Activated naive CD8-positive, alpha-beta T cell treated with anti-CD3 and anti-CD28 coated beads, Interleukin-2, amount 50 U/mL, for 16 hours (primary cell): ENCODE results near the gene MAGOH.
"Not testable (repeated sequence)": the region's sequence is repeated elsewhere in the genome, so short reads cannot be mapped to it uniquely, and the experiment has no call there.

ENCODE experiments used
- DNase-seq: peaks from one replicate; pipeline ENCODE4 v3.0.0-alpha.2; 2020; ENCODE audit warnings: low read depth, low spot score

MAGOH gene

DNA sequence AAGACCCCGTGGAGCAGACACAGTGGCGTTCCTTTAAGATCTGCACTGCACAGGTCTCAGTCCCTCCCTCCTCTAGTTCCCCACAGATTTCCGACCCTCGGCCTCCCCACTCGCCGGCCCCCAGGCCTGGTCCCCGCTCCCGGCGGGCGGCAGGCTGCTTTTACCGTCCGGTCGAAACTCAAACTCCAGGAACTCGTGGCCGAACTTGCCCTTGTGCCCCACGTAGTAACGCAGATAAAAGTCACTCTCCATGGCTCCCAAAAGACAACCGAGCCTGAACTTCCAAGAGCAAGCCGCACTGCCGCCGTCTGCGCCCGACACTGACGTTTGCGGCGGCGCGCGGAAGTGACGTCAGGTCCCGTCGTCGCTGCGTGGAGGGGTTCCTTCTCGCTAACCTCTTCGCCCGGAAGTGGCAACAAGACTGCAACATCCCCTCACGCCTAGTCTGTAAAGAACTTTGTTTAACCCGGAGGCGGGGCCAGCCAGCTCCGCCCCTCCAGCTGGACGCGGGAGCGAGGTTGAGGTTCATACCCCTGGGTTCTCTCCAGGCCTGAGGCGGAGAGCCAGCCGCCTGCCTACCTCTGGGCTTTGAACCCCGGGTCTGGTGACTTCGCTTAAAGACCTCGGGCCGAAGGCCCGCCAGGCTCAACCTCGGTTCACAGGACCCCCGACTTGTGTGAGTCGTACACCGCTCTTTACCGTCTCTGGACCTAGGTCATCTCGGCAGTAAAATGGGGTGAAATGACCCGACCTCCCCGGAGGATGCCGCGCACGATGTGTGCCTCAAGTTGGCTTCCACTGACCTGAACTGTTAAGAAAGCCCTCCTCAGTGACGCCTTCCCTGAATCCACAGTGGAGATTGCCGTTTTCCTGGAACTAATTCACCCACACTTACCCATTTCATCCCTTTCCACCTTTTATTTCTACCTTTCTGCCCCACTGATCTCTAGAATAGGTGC lies at the start of gene MAGOH:
Gene MAGOH (minus strand): TSS at position 322 of the 959 bp plus-strand sequence. CDS start 70 bp downstream, at position 252.
- DNase-seq, result peak; percentile 89

DNA sequence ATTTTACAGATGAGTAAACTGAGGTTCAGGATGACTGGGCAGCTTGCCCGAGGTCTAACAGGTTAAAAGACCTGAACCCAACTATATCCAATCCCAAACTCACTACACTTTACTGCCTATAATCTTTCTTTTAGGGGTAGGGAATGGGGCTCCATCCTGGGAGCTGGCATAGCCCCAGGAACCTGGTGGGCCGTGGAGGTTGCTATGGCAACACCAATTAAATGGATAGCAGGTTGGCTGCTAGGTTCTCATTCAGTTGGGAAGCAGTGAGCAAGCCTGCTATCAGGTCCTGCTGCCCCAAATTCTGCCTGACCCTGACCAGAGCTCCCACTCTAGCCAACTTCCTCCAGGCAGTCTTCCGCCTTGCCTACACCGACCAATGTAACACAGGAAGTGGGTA lies 48.6 kb upstream of the MAGOH start:
- DNase-seq, result no peak

DNA sequence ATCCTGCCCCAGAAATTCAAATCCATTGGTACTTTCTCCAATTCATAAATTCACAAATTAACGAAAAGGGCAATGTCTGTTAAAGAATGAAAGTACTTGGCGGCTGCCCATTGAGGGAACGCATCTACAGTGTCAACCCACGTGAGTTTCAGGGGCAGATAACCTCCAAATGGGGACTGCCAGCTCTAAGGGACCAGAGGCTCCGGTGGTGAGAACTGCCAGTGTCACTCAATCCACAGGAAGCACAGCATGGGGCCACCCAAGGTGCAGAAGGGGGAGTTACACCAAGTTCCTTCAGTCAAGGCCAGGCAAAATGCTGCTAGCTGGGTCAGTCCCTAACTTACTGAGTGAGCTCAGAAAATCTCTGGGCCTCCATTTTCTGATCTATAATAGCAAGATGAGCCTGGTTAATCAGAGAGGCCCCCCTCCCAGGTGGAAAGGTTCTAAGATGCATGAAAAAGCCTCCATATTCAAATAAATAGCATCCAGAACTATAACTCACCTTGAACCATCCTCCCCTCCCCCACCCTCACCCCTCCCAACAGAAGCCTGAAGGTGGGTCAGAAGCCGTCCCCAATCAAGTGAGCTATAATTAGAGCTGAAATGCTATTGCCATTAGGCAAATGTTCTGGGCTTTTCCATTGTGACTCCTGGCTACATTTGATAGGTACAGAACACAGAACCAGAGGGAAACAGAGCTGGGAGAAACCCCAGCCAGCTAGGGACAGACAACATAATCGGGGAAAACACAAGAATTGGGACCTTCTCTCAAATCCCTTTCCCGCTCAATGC lies 47.8 kb upstream of the MAGOH start:
- no peak for DNase-seq

DNA sequence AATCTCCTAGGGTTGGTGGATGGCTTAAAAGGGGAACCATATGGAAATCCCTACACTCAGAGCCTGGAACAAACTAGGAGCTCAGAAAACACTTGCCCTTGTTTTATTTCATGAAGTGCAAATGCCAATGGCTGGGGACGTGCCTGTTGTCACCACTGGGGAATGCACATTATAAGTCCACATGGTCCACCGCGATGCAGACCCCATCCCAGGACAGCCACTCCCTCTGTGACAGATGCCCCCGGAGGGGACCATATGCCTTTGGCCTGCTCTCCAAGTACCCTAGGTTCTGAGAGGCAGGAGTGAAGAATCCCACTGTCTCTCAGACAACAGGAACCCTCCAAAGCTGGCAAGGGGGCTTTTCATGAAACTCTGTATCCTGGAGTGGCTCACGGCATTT lies 47.2 kb upstream of the MAGOH start:
- DNase-seq, result no peak

DNA sequence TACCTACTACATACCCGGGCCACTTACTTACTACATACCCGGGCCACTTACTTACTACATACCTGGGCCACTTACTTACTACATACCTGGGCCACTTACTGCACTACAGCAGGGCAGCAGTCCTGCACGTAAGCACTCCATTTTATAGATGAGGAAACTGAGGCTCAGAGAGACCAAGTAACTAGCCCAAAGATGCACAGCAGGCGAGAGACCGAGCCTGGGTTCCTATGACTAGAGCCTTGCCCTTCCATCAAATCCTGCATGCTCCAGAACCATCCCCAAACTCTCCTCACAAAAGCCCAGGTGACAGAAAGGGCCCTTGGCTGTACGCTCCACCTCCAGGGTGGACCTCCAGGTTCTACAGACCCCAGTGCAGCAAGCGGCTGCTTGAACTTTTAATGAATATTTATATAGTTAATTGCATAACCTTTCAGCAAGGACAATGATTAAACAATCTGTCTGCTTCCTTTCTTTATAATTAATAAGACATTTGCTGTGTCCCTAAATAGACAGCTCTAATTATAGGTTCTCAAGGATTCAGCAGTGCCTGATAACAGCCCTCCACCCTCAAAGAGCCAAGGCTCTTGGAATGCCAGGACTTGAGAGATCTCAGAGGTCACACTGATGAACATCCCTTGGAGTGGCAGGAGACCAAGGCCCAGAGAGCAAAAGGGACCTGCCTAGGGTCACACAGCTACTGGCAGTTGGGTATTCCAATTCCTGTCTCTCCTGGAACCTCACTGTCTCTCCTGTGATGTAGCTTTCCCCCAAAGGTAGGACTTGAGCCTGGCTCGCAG lies 46.1 kb upstream of the MAGOH start:
- no peak for DNase-seq

DNA sequence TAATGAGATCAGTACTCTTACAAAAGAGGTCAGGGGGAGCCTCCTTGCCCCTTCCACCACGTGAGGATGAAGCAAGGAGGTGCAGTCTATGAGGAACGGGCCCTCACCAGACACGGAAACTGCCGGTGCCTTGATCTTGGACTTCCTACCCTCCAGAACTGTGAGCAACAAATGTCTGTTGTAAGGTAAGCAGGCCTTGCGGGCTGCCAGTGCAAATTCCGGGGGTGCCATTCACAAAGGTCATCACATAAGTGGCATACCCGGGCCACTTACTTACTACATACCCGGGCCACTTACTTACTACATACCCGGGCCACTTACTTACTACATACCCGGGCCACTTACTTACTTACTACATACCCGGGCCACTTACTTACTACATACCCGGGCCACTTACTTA lies 44.8 kb upstream of the MAGOH start:
- not testable (repeated sequence) for DNase-seq

DNA sequence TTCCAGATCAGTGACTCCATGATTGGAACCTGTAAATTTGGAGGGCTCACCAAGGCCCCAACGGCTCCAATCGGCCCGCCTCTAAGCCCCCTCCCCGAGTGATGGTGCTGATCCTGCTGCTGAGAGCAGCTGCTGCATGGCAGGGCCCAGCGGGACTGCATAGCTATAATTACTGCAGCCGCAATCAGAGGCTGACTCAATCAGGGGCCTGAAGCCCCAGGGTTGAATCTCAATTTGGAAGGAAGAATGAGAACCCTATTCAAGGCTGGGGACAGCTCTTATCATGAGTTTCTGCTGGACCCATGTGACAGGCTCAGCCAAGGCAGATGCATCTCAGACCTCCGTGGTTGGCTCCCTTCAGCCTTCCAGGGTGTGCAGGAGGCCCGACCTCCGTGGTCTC lies 42.8 kb upstream of the MAGOH start:
- DNase-seq, result no peak

DNA sequence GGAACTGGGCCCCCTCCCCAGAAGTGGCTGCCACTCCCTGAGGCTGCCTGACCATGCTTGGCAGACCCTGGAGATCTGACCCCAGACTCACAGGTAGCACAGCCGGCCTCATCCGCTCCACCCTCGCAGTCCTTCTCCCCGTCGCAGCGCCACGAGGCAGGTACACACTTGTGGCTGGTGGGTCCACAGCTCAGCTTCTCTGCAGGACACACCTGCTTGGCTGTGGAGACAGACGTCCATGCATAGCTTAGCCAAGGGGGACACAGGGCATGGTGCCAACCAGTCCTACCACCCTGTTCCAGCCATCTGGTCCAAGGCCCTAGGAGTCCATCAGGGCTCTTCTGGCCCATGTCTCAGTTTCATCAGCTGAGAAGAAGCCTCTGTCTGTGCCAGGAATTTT lies 42.2 kb upstream of the MAGOH start:
- DNase-seq, result no peak

DNA sequence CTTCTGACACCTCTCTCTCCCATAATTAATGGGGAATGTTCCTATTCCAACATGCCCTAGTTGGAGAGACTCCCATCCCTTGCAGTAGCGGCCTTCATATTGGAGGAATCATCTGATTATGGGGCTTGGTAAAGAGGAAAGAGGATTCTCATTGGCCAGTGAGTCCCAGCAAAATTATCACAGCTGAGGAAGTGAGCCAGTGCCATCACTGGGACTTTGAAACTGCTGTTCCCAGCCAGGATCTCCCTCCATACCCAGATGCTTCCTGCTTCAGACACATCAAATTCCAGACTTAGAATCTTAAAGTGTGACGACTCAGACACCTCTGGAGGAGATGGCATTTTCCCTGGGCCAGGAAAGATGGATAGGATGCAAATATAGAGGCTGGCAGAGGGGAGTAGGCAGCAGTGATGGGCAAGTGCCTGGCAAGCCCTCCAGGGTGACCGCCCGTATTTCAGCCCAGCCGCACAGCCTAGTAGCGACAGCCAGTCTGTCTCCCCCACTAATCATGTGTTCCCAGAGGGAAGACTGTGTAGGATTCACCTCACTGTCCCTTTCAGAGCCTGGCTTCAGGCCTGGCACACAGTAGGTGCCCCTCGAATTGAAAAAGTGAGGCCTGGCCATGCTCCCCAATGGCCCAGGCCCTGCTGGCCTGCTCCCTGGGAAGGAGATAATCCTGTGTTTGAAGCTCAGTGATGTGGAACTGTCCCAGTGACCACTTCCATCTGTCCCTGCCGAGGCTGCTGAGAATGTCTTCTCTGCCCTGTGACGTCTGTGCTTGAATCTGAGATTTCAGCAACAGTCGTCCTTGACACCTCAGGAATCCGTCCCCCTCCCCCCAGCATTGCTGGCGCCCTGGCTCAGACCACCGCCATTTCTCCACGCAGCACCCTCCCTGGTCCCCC lies 41.2 kb upstream of the MAGOH start:
- DNase-seq, result no peak

DNA sequence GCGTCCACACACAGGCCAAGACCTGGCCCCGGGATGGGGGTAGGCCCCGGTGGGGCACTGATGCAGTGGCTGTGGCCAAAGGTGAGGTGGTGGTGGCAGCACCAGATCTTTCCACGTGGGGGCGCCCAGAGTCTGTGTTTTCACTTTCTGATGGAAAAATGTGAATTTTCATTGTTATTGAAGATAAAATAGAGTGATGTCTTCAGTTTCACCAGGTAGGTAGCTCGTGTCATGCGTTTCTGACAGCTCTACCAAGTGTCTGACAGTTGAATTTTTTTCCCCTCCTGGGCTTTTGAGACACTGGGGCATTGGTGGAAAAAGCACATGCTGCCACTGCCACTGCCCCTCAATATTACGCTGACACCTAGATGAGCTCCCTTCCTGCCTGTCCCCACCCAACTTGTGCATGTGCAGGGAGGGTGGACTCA lies 40.0 kb upstream of the MAGOH start:
- peak; percentile 50 for DNase-seq

DNA sequence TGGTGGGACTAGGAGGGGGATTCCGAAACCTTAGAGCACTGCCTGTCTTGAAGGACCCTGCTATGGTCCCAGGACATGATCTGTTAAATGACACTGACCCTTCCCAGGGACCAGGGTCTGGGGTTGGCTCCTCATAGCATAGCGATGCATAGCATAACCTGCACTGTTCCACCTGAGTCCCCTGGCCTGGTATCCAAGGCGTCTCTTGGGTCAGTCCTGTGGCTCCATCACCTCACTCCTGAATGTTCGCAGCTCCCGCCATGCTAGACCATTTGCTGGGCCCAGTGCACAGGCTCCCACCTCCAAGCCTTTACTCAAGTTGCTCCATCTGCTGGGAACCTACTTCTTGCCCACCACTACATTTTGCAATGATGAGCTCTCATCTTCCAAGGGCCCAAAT lies 39.0 kb upstream of the MAGOH start:
- no peak for DNase-seq

DNA sequence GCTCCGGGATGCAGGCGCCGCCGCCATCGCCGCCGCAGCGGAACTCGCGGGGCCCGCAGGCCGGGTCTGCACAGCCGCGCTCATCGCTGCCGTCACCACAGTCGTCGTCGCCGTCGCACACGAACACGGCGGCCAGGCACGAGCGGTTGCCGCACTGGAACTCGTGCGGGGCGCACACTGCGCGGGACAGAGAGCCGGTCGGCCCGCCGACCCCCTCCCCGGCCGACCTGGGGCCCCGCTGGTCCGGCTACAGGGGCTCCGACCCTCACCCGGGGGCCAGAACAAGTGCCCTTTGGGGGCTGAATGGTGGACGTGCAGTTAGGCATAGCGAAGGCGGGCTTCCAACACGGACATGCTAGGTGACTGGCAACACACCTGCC lies 38.6 kb upstream of the MAGOH start:
- DNase-seq, result no peak

DNA sequence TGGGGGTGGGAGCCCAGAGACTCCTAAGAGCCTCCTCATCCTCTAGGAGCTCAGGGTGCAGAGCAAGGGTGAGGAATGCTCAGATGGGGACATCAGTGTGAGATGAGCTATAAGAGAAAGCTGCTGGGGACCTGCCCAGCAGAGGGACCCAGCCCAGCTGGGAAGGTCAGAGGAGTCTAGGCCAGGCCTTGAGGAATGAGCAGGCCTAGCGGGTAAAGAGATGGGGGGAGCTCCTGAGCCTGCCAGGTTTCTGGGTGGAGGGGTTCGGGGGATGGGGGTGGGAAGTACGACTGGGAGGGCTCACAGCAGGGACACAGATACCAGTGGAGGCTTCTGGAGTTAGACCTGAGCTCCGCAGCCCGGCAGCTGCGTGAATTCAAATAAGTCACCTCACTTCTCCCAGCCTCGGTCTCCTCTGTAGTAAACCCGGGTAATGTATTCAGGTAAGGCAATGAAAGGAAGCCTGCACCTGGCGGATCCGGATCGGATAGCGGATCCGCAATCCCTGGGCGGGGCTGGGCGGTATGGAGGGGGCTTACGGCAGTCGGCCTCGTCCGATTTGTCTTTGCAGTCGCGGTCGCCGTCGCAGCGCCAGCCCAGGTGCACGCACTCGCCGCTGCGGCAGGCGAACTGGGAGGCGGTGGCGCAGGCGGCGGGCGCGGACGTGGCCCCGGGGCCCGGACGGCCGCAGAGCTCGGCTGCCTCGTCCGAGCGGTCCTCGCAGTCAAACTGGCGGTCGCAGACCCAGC lies 38.0 kb upstream of the MAGOH start:
- no peak for DNase-seq

DNA sequence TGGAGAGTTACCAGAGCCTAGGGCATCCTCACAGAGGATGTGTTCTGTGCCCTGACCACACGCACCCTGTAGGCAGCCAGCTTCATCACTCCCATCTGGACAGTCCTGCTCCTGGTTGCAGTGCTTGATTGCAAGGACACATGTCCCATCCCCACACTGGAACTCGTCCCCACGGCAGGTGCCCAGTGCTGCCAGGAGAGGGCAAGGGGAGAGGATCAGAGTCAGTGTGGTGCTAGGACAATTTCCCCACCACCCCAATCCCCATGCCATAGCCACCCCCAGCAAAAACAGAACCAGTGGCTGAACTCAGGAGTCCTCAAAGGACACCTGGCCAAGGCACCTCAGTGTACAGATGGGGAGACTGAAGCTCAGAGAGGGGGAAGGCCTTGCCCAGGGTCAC lies 37.2 kb upstream of the MAGOH start:
- no peak for DNase-seq

DNA sequence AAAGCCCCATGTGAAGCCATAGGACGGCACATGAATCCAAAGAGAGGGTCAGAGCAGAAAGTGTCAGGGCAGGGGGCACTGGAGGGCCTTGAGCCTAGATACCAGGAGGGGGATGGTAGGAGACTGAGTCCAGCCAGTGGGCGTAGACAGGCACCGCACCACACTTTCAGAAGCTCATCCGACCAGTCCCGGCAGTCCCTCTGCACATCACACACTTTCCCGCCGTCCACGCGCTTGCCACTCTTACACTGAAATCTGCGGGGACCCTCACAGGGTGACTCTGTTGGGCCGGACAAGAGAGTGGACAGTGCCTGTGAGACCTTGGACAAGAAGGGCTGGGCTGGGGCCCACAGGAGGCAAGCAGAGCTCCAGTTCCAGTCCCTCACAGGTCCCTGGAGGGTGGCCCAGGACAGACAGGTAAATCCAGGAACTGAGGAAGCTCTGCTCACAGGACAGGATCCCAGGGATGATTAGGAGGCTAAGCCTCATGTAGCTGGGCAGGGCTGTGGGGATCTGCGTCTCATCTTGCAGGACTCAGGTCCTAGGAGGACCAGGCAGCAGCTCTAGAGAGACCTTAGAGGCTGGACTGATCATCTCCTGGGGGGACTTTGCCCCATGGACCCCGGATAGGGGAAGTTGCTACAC lies 36.3 kb upstream of the MAGOH start:
- DNase-seq, result no peak

DNA sequence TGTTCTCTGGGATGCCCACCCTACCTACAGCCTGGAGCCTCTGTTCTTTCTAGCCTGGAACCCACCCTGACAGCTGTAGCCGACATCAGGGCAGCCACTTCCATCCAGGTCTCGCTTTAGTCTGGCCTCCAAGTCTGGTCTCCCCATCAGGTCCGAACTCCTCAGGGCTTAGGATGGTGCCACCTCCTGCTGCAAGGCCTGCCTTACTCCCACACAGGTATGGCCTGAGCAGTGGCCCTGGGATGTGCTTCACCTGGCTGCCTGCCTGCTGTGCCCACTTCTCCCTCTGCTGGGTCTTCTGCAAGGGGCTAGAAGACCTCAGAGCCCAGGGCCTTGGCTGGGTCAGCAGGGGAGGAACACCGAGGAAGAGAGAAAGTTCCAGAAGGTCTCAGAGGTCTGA lies 35.7 kb upstream of the MAGOH start:
- DNase-seq, result no peak

DNA sequence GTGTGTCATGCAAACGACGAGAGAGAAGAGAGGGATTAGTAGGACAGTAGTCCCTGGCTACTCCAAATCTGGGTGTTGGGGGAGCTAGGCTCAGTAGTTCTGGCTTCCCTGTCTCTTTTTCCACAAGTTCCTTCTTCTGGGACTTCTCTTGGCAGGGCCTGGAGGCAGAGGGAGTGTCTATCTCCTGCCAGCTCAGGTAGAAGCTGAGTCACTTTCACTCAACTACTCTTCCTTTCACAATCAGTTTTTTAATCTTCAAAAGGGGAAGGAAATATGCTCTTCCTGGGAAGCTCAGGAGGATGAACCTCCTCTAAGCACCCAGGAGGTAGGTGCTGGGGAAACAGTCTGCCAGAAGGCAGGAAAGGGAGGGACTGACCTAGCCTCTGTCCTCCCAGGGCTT lies 35.2 kb upstream of the MAGOH start:
- no peak for DNase-seq

DNA sequence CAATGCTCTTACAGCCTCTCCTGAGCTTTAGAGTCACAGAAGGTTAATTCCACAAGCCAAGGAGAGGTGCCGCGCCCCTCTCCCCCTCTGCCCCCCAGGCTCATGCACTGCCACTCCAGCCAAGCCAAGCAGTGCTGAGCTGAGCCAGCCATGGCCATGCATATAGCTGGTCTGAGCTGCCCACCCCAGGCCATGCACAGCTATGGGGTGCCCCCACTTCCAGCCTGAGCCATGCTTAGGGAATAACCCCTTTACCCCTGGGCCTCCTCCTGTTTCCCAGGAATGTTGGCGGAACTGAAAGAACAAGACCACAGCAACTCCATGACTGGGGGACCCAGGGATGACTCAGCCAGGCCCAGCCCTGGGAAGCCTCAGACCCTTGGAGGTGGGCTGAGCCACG lies 34.0 kb upstream of the MAGOH start:
- no peak for DNase-seq

DNA sequence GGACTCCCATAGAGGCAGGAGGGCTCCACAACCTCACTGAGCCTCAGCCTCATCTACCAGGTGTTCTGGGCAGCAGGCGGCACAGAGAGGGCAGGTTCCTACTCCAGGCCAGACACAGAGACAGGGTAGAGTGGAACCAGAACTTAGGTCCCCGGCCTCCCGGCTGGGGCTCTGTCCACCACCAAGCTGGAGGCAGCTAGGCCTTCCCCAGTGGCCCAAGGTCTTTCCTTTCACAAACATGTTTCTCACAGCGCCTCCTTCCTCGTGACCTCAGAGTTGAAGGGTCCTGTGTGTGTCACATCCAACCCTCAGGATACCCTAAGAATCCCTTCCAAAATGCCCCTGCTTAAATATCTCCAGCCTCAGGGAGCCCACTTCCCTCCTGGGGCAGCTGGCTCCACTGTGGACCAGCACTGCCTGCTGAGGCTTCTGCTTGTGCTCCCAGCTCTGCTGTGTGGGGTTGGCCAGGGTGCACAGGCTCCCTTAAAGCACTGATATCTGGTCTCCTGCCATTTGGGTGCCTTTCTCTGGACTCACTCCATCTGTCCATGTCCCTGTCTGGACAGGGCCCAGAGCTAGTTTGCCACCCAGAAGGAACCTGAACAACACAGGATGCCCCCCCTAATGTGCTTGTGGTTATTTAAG lies 33.2 kb upstream of the MAGOH start:
- no peak for DNase-seq
